Cardiac fibroblast (primary cell): ENCODE measurements around the gene DIS3L2.
"Not testable (repeated sequence)": the region's sequence is repeated elsewhere in the genome, so short reads cannot be mapped to it uniquely, and the experiment has no call there.

ENCODE experiments used
- DNase-seq, 2 donors: peaks; one replicate each; pipeline versions ENCODE4 v3.0.0 to v3.0.0-alpha.2; 2010; ENCODE audit warnings: low read depth in 2 of 2
- H3K4me3 ChIP-seq, 2 donors: replicated peaks in 1 of 2; 1 replicate in 1 of 2; 2 replicates in 1 of 2; pipeline ENCODE4 v1.5.1; 2011; ENCODE audit warnings: low read depth in 2 of 2, low read length in 2 of 2, mild to moderate bottlenecking in 2 of 2, moderate library complexity in 1 of 2
- TF ChIP-seq, protein P1 (sequence below): IDR thresholded peaks from one replicate; pipeline ENCODE4 v1.5.1; 2011; ENCODE audit warnings: low read depth, mild to moderate bottlenecking, low read length, inconsistent platforms

Gene DIS3L2

DNA sequence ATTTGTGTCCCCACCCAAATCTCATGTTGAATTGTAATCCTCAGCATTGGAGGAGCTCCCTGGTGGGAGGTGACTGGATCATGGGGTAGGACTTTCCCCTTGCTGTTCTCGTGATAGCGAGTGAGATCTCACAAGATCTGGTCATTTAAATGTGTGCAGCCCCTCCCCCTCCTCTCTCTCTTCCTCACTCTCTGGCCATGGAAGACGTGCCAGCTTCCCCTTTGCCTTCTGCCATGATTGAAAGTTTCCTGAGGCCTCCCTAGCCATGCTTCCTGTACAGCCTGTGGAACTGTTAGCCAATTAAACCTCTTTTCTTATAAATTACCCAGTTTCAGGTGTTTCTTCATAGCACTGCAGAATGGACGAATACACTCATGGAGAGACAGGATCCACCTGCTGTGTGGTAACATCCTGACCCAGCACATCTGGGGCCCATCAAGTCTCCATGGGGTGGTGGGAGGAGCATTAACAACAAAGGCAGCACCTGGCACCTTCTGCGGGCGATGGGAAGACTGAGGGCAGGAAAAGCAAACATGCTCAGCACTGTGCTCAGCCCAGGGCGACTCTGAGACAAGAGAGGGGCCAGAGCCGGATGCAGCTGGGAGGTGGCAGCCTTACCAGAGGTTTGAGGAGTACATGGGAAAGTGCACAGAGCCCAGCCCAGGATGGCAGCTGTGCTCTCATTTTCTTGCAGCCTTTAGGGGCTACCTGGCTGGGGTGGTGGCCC lies 400.8 kb downstream of the DIS3L2 start:
- no peak for DNase-seq
- no peak overlapping the region for H3K4me3 ChIP-seq
- TF ChIP-seq, protein P1, sequence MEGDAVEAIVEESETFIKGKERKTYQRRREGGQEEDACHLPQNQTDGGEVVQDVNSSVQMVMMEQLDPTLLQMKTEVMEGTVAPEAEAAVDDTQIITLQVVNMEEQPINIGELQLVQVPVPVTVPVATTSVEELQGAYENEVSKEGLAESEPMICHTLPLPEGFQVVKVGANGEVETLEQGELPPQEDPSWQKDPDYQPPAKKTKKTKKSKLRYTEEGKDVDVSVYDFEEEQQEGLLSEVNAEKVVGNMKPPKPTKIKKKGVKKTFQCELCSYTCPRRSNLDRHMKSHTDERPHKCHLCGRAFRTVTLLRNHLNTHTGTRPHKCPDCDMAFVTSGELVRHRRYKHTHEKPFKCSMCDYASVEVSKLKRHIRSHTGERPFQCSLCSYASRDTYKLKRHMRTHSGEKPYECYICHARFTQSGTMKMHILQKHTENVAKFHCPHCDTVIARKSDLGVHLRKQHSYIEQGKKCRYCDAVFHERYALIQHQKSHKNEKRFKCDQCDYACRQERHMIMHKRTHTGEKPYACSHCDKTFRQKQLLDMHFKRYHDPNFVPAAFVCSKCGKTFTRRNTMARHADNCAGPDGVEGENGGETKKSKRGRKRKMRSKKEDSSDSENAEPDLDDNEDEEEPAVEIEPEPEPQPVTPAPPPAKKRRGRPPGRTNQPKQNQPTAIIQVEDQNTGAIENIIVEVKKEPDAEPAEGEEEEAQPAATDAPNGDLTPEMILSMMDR: no peak

DNA sequence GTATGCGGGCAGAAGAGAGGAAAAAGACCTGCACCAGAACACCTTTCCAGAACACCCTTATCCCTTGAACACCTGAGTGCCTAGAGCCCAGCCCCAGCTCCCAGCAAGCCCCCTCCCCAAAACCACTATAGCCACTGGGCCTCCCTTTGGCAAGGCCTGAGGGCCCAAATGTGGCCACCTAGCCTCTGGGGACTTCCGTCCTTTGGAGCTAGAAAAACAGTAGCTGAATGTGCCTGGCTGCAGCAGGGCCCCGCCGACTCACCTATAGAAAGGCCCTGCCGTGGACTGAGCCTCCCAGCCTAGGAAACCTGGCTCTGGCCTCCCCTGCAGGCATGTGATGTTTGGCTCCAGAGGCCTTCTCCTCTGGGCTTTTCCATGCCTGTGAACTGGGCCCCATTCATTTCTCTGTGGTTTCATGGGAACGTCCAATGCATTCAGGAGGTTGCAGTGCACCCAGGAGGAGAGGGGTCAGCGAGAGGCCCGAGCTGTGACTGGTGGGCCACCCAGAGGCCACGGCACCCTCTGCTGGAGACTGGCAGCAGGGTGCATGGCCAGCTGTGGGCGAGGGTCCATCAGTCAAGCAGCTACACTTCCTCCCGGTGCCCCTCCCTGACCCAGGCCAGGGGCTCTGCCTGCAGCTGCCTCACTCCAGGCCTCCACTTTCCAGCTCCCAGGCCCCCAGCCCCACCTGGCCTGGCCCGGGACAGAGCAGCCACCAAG lies 401.7 kb downstream of the DIS3L2 start:
- not testable (repeated sequence) for H3K4me3 ChIP-seq, DNase-seq

DNA sequence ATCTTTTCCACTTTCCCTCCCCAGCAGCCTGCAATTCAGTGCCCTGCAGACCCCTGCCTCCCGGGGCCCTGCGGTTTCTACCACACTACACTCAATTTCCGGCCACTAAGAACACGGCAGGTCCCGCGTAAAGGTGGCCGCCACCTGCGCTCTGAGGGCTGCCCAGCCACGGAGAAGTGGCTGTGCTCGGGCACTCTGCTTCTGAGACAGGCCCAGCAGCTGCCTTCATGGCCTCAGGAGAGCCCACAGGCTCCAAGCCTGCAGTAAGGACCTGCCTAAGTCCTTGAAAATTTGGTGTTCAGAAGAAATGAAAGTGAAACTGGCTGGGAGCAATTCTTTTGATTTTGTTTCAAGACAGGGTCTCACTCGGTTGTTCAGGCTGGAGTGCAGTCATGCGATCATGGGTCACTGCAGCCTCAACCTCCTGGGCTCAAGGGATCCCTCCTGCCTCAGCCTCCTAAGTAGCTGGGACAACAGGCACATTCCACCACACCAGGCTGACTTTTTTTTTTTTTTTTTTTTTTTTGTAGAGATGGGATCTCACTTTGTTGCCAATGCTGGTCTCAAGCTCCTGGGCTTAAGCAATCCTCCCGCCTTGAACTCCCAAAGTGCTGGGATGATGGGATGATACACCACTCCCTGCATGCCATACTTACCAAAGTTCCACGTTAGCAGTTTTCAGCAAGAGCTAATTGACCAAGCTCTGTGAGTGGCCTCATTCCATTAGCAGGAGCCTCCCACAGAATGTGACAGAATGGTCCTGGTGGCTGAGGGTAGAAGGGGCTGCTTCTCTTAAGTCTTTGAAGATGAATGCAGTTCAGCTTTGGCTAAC lies 402.5 kb downstream of the DIS3L2 start:
- peak in 1 of 2 donors; percentile 25 for DNase-seq
- H3K4me3 ChIP-seq: no peak overlapping the region
- TF ChIP-seq, protein P1: no peak

DNA sequence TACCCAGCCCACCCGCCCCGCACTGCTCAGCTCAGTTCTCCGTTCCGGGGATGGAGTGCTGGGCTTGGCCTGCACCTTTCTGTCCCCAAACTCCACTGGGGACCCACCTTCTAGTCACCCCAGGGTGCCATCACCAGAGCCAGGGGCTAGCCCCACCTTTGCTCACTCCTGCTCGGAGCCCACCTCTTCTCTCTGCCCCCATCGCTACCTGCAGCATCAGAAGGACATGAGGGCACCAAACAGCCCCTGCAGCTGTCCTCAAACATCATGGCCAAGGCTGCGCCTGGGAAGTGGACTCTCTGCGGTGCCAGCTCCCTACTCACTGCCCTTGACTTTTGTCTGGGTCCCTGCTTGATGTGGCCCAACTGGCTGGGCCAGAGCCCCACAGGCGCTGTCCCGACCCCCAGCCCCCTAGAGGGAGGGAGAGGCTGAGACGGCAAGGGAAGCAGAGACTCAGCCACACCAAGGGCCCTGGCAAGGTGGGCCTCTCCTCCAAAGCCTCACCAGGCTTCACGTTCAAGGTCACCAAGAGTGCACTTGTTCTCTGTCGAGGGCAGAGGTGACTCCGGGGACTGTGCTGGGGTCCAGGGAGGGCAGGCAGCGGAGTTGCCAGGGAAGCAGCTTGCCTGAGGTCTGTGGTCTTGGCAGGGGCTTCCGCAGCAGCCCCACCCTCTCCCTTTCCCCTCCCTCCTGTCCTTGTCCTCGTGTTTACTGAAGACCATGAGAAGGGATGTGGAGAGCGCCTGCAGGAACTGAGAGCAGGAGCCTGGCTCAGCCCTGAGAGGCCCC lies 403.5 kb downstream of the DIS3L2 start:
- H3K4me3 ChIP-seq, DNase-seq: not testable (repeated sequence)

DNA sequence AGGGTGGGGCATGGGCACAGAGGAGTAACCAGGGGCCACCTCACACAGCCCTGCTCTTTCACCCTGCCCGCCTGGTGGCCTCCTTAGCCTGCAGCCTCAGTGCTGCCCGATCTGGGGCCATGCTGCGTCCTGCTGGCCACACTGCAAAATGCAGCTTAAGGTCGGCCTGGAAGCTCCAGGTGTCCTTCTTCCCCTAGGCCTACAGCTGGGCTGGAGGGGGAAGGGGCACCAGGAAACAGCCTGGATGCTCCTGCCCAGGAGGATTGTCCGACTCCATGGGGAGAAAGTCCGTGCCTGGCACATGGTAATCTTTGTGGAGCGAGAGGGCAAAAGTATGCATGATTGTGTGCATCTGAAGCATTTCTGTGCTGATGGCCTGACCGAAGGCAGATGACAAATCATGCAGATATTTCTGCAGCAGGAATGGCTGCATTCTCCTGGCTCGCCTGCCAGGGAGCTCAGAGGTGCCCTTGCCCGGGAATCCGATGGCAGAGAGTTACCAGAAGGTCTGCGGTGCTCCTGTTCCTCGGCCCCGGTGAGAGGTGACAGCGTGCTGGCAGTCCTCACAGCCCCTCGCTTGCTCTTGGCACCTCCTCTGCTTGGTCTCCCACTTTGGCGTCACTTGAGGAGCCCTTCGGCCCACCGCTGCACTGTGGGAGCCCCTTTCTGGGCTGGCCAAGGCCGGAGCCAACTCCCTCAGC lies 404.3 kb downstream of the DIS3L2 start:
- H3K4me3 ChIP-seq: no peak overlapping the region
- peak; percentile 33 to 38 for DNase-seq
- TF ChIP-seq, protein P1: peak; percentile 53

DNA sequence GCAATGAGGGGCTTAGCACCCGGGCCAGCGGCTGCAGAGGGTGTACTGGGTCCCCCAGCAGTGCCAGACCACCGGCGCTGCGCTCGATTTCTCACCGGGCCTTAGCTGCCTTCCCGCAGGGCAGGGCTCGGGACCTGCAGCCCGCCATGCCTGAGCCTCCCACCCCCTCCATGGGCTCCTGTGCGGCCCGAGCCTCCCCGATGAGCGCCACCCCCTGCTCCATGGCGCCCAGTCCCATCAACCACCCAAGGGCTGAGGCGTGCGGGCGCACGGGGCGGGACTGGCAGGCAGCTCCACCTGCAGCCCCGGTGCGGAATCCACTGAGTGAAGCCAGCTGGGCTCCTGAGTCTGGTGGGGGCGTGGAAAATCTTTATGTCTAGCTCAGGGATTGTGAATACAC lies 404.9 kb downstream of the DIS3L2 start:
- not testable (repeated sequence) for DNase-seq, H3K4me3 ChIP-seq

DNA sequence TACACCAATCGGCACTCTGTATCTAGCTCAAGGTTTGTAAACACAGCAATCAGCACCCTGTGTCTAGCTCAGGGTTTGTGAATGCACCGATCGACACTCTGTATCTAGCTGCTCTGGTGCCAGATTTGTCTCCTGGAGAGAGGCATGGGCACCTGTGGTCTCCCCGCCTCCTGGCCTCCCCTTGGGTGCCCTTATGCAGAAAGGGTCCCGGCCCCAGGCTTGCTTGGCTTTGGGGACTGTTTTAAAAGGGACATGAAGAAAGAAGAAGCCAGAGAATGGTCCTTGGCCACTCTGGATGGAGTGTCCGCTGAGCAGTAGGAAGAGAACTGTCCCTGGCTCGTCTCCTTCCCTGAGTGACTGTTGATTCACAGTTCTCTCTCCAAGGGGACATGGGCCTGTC lies 405.5 kb downstream of the DIS3L2 start:
- TF ChIP-seq, protein P1: no peak
- DNase-seq: no peak
- H3K4me3 ChIP-seq: no peak overlapping the region
